ENCODE results near the gene ELL2. TPM values are rescaled to one million over a fixed set of nuclear protein-coding genes. Genes with fewer than 3 reads are reported as not detected.

ELL2 gene
- total and polyA plus RNA-seq, 2 of the 13 experiments (the other 11 are each of a cell fraction or from before 2014, with no cell fraction given) = 78.9 to 97.1 TPM

GRCh38 chr5:95961617-95962474 is at the start of gene ELL2 (continued):
- TF ChIP-seq DRAP1 (CRISPR knock-in tag; IDR thresholded peaks at IDR 0.05) = peak; percentile 81
- no peak for TF ChIP-seq ZFYVE20 (CRISPR knock-in tag; IDR thresholded peaks at IDR 0.05; ENCODE audit: borderline replicate concordance, low read depth)
- TF ChIP-seq, protein P1, sequence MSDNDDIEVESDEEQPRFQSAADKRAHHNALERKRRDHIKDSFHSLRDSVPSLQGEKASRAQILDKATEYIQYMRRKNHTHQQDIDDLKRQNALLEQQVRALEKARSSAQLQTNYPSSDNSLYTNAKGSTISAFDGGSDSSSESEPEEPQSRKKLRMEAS (IDR thresholded peaks at IDR 0.05) = peak; percentile 48; the same call in 1 of the 2 replicates
- peak; percentile 56 for TF ChIP-seq HNRNPLL (IDR thresholded peaks at IDR 0.05; ENCODE audit: low read depth, low read length, poor library complexity, severe bottlenecking)
- no peak for TF ChIP-seq ZNF10 (CRISPR knock-in tag; IDR thresholded peaks at IDR 0.05; ENCODE audit: borderline replicate concordance, low read depth)
- peak; percentile 55; the same call in 1 of the 2 replicates for TF ChIP-seq NFYB (CRISPR knock-in tag; IDR thresholded peaks at IDR 0.05)
- TF ChIP-seq KAT8 (CRISPR knock-in tag; IDR thresholded peaks at IDR 0.05) = 0 out of 2 replicates have a peak, but pooled peaks have one; percentile 38
- no peak for TF ChIP-seq DPF2 (CRISPR knock-in tag; IDR thresholded peaks at IDR 0.05; ENCODE audit: borderline replicate concordance, low read depth)
- TF ChIP-seq USF2 (IDR thresholded peaks at IDR 0.05; ENCODE audit: low read depth, low read length) = no peak
- TF ChIP-seq USF2 (CRISPR knock-in tag; IDR thresholded peaks at IDR 0.05; ENCODE audit: borderline replicate concordance) = peak; percentile 53; the same call in 1 of the 2 replicates
- TF ChIP-seq NFATC3 (CRISPR knock-in tag; IDR thresholded peaks at IDR 0.05) = no peak
- peak; percentile 49; the same call in 1 of the 2 replicates for TF ChIP-seq NCOR1 (IDR thresholded peaks at IDR 0.05; ENCODE audit: borderline replicate concordance, low read length)
- peak; percentile 57; the same call in 1 of the 2 replicates for TF ChIP-seq TBX2 (CRISPR knock-in tag; IDR thresholded peaks at IDR 0.05; ENCODE audit: borderline replicate concordance)
- TF ChIP-seq ZNF383 (CRISPR knock-in tag; IDR thresholded peaks at IDR 0.05; ENCODE audit: borderline replicate concordance) = no peak
- TF ChIP-seq, protein P2, sequence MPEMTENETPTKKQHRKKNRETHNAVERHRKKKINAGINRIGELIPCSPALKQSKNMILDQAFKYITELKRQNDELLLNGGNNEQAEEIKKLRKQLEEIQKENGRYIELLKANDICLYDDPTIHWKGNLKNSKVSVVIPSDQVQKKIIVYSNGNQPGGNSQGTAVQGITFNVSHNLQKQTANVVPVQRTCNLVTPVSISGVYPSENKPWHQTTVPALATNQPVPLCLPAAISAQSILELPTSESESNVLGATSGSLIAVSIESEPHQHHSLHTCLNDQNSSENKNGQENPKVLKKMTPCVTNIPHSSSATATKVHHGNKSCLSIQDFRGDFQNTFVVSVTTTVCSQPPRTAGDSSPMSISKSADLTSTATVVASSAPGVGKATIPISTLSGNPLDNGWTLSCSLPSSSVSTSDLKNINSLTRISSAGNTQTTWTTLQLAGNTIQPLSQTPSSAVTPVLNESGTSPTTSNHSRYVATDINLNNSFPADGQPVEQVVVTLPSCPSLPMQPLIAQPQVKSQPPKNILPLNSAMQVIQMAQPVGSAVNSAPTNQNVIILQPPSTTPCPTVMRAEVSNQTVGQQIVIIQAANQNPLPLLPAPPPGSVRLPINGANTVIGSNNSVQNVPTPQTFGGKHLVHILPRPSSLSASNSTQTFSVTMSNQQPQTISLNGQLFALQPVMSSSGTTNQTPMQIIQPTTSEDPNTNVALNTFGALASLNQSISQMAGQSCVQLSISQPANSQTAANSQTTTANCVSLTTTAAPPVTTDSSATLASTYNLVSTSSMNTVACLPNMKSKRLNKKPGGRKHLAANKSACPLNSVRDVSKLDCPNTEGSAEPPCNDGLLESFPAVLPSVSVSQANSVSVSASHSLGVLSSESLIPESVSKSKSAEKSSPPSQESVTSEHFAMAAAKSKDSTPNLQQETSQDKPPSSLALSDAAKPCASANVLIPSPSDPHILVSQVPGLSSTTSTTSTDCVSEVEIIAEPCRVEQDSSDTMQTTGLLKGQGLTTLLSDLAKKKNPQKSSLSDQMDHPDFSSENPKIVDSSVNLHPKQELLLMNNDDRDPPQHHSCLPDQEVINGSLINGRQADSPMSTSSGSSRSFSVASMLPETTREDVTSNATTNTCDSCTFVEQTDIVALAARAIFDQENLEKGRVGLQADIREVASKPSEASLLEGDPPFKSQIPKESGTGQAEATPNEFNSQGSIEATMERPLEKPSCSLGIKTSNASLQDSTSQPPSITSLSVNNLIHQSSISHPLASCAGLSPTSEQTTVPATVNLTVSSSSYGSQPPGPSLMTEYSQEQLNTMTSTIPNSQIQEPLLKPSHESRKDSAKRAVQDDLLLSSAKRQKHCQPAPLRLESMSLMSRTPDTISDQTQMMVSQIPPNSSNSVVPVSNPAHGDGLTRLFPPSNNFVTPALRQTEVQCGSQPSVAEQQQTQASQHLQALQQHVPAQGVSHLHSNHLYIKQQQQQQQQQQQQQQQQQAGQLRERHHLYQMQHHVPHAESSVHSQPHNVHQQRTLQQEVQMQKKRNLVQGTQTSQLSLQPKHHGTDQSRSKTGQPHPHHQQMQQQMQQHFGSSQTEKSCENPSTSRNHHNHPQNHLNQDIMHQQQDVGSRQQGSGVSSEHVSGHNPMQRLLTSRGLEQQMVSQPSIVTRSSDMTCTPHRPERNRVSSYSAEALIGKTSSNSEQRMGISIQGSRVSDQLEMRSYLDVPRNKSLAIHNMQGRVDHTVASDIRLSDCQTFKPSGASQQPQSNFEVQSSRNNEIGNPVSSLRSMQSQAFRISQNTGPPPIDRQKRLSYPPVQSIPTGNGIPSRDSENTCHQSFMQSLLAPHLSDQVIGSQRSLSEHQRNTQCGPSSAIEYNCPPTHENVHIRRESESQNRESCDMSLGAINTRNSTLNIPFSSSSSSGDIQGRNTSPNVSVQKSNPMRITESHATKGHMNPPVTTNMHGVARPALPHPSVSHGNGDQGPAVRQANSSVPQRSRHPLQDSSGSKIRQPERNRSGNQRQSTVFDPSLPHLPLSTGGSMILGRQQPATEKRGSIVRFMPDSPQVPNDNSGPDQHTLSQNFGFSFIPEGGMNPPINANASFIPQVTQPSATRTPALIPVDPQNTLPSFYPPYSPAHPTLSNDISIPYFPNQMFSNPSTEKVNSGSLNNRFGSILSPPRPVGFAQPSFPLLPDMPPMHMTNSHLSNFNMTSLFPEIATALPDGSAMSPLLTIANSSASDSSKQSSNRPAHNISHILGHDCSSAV (CRISPR knock-in tag; IDR thresholded peaks at IDR 0.05; ENCODE audit: borderline replicate concordance) = peak; percentile 10; the same call in 1 of the 2 replicates
- no peak; the same call in 1 of the 2 replicates for TF ChIP-seq GTF2F1 (IDR thresholded peaks at IDR 0.05; ENCODE audit: low read length)
- TF ChIP-seq GATAD1 (CRISPR knock-in tag; IDR thresholded peaks at IDR 0.05) = peak; percentile 29; the same call in 1 of the 2 replicates

Data from HepG2 (cell line).